ENCODE data around the gene GRIP2. TPM values are rescaled to one million over a fixed set of nuclear protein-coding genes. Genes with fewer than 3 reads are reported as not detected.

GRIP2 gene
- total RNA-seq, 1 donor from 2014 or later: not detected

DNA sequence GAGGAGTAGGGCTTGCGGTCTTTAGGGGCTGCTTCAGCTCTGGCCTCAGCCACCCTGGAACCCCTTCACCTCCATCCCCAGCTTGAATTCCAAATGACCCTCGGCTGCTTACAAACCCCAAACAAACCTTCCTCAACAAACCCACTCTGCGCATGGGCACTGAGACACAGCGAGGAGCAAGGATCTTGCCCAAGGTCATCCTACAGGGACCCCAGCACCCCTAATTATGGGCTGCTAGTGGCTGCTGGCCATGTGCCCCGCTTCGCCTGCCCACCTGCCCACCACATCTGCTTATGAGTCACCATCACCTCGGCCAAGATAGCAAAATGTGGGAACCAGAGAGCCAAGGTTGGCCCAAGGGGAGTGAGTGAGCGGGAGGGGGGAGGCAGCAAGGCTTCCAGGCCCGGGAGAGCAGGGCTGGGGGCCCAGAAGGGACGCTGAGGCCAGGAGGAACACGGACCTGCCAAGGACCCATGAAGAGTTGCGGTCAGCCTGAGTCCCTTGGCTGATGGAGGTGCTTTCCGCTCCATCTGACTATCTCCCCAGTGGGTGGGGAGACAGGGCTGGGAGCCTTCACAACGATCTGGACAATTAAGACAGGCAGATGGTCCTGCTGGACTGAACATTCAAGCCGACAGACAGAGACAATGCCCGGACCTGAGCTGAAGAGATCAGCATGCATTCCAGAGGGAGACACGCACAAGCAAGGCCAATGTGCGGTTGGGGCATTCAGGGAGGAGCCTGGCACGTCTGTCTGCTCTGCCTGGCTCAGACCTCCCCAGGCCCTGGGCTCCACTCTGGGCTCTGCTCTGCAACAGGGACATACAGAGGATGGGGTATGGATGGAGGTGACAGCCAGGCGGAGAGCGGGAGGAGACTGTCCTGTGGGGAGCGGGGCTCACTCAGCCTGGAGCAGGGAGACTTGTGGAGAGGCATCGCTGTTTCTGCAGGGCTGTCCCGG, 10.8 kb upstream of the GRIP2 start:
- Mint-ChIP-seq H3K4me3 (no peak overlapping the region), H3K4me1 (peaks cover 30% of the 10 kb centered on the region), H3K9me3 (no peaks in the 10 kb centered on the region), H3K27ac (peak overlapping the region; percentile 85), H3K27me3 (ENCODE audit: insufficient read depth, low read depth) (peaks cover 16% of the 10 kb centered on the region), H3K36me3 (no peaks in the 10 kb centered on the region)
- no peak overlapping the region for H3K9ac ChIP-seq
- no peak overlapping the region for H3K4me2 ChIP-seq
- no peaks in the 10 kb centered on the region for H3K36me3 ChIP-seq
- H3K4me3 ChIP-seq: no peak overlapping the region
- no peak overlapping the region for H3K27ac ChIP-seq
- no peak for TF ChIP-seq CTCF (IDR thresholded peaks at IDR 0.05)
- TF ChIP-seq EZH2 (IDR thresholded peaks at IDR 0.05): no peak
- TF ChIP-seq EZH2phosphoT487 (IDR thresholded peaks at IDR 0.05): no peak
- peaks cover 8% of the 10 kb centered on the region for H3K27me3 ChIP-seq
- H4K20me1 ChIP-seq (ENCODE audit: low read depth): no peaks in the 10 kb centered on the region
- DNase-seq (ENCODE audit: low spot score): peak; percentile 31
- H3F3A ChIP-seq (ENCODE audit: low read depth): no peaks in the 10 kb centered on the region
- no peak overlapping the region for H2AFZ ChIP-seq (replicated peaks)
- H3K79me2 ChIP-seq (ENCODE audit: low read depth): no peaks in the 10 kb centered on the region
- H3K4me1 ChIP-seq: no peaks in the 10 kb centered on the region
- no peaks in the 10 kb centered on the region for H3K9me3 ChIP-seq (ENCODE audit: low read depth)

GRCh38 chr3:14550181-14550580, 10.0 kb upstream of the GRIP2 start:
- H3K36me3 Mint-ChIP-seq: no peaks in the 10 kb centered on the region
- peaks cover 8% of the 10 kb centered on the region for H3K27me3 ChIP-seq
- H3K4me3 Mint-ChIP-seq: no peak overlapping the region
- no peak overlapping the region for H3K4me3 ChIP-seq
- no peak for TF ChIP-seq CTCF (IDR thresholded peaks at IDR 0.05)
- TF ChIP-seq EZH2 (IDR thresholded peaks at IDR 0.05): no peak
- TF ChIP-seq EZH2phosphoT487 (IDR thresholded peaks at IDR 0.05): no peak
- H3K27ac ChIP-seq: no peak overlapping the region
- peaks cover 27% of the 10 kb centered on the region for H3K4me1 Mint-ChIP-seq
- H3K27ac Mint-ChIP-seq: no peak overlapping the region
- no peaks in the 10 kb centered on the region for H3K9me3 ChIP-seq (ENCODE audit: low read depth)
- H3K9me3 Mint-ChIP-seq: no peaks in the 10 kb centered on the region
- no peaks in the 10 kb centered on the region for H3K36me3 ChIP-seq
- no peaks in the 10 kb centered on the region for H3K79me2 ChIP-seq (ENCODE audit: low read depth)
- no peak for DNase-seq (ENCODE audit: low spot score)
- no peaks in the 10 kb centered on the region for H3K4me1 ChIP-seq
- H3K4me2 ChIP-seq: no peak overlapping the region
- peaks cover 16% of the 10 kb centered on the region for H3K27me3 Mint-ChIP-seq (ENCODE audit: insufficient read depth, low read depth)
- no peak overlapping the region for H2AFZ ChIP-seq (replicated peaks)
- H3F3A ChIP-seq (ENCODE audit: low read depth): no peaks in the 10 kb centered on the region
- no peak overlapping the region for H3K9ac ChIP-seq
- no peaks in the 10 kb centered on the region for H4K20me1 ChIP-seq (ENCODE audit: low read depth)

DNA sequence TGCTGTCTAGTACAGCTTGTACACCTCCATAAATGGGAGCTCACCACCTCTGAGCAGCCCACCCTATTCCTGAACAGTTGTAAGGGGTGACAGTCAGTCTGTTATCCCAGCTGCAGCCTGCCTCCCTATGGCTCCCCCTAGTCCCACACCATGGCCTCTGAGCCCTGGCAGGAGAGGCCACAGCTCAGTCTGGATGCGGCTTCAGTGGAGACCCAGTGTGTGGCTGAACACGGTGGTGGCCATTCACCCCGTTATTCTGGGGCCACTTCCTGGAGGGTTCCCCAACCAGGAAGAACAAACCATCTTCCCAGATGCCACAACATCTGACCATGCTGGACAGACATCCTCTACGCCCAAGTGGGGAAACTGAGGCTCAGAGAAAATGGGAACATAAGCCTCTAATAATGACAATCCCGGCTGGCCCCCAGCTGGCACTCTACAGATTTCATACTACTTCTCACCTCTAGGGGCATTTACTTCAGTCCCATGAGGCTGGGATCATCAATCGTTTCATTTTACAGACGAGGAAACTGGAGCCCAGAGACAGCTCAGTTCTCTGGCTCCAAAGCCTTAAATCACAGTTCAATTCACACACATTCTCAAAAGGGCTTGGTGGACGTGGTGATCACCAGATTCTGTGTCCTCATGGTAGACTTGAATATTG, 9.2 kb upstream of the GRIP2 start:
- no peak overlapping the region for H2AFZ ChIP-seq (replicated peaks)
- no peak overlapping the region for H3K27ac Mint-ChIP-seq
- H3K4me1 ChIP-seq: no peaks in the 10 kb centered on the region
- no peaks in the 10 kb centered on the region for H3K9me3 Mint-ChIP-seq
- no peaks in the 10 kb centered on the region for H3K36me3 ChIP-seq
- no peak overlapping the region for H3K4me2 ChIP-seq
- peaks cover 21% of the 10 kb centered on the region for H3K4me1 Mint-ChIP-seq
- no peak for DNase-seq (ENCODE audit: low spot score)
- H3K36me3 Mint-ChIP-seq: no peaks in the 10 kb centered on the region
- H3K4me3 ChIP-seq: no peak overlapping the region
- H3K79me2 ChIP-seq (ENCODE audit: low read depth): no peaks in the 10 kb centered on the region
- H3K27me3 Mint-ChIP-seq (ENCODE audit: insufficient read depth, low read depth): peaks cover 16% of the 10 kb centered on the region
- H3K27me3 ChIP-seq: peaks cover 8% of the 10 kb centered on the region
- no peak for TF ChIP-seq EZH2 (IDR thresholded peaks at IDR 0.05)
- peak; percentile 33 for TF ChIP-seq CTCF (IDR thresholded peaks at IDR 0.05)
- H4K20me1 ChIP-seq (ENCODE audit: low read depth): no peaks in the 10 kb centered on the region
- no peaks in the 10 kb centered on the region for H3K9me3 ChIP-seq (ENCODE audit: low read depth)
- no peak overlapping the region for H3K27ac ChIP-seq
- H3F3A ChIP-seq (ENCODE audit: low read depth): no peaks in the 10 kb centered on the region
- no peak overlapping the region for H3K4me3 Mint-ChIP-seq
- H3K9ac ChIP-seq: no peak overlapping the region
